CD14-positive monocyte (primary cell): ENCODE data around the gene ME3. TPM values are rescaled to one million over a fixed set of nuclear protein-coding genes. Genes with fewer than 3 reads are reported as not detected.

ENCODE experiments used
- DNase-seq, 3 donors: peaks; one replicate each; pipeline ENCODE4 v3.0.0-alpha.2; 2011 to 2022
- H2AFZ ChIP-seq: 2 replicates; pipeline ENCODE4 v1.6.0; 2012; ENCODE audit warnings: mild to moderate bottlenecking, low read depth, low read length, inconsistent platforms; ENCODE audit not compliant: insufficient read depth, poor library complexity, severe bottlenecking
- H3K27ac ChIP-seq, 2 donors: 1 replicate in 1 of 2; 2 replicates in 1 of 2; pipeline ENCODE4 v1.5.1; 2012 to 2013; ENCODE audit warnings: low read length in 2 of 2, control low read depth in 1 of 2, inconsistent platforms in 1 of 2, low read depth in 1 of 2, mild to moderate bottlenecking in 1 of 2
- H3K27me3 ChIP-seq, 2 donors: one replicate each; pipeline versions ENCODE4 v1.6.0 to v1.6.1; 2011 to 2013; ENCODE audit warnings: low read length in 2 of 2; ENCODE audit not compliant: control insufficient read depth in 2 of 2, insufficient read depth in 2 of 2
- H3K36me3 ChIP-seq, 2 donors: replicated peaks in 1 of 2; 1 replicate in 1 of 2; 2 replicates in 1 of 2; pipeline versions ENCODE4 v1.5.1 to v1.6.1; 2012 to 2013; ENCODE audit warnings: low read length in 2 of 2, control low read depth in 1 of 2, inconsistent platforms in 1 of 2, mild to moderate bottlenecking in 1 of 2; ENCODE audit not compliant: insufficient read depth in 2 of 2, control insufficient read depth in 1 of 2
- H3K4me1 ChIP-seq, 2 donors: 1 replicate in 1 of 2; 2 replicates in 1 of 2; pipeline versions ENCODE4 v1.5.1 to v1.6.1; 2012 to 2013; ENCODE audit warnings: low read length in 2 of 2, control low read depth in 1 of 2, inconsistent platforms in 1 of 2, mild to moderate bottlenecking in 1 of 2, moderate library complexity in 1 of 2; ENCODE audit not compliant: insufficient read depth in 2 of 2, control insufficient read depth in 1 of 2
- H3K4me2 ChIP-seq: replicated peaks from 2 replicates; pipeline ENCODE3; 2012; ENCODE audit warnings: low read length, moderate library complexity, mild to moderate bottlenecking; ENCODE audit not compliant: poor library complexity, severe bottlenecking; ENCODE audit errors: extremely low read depth
- H3K4me3 ChIP-seq, 3 experiments: fragments of 200-600 bp in 1 of 3; sonication (generic) in 1 of 3; replicated peaks in 1 of 3; 1 replicate in 2 of 3; 2 replicates in 1 of 3; pipeline ENCODE4 v1.5.1; 2011 to 2013; ENCODE audit warnings: low read length in 3 of 3, mild to moderate bottlenecking in 3 of 3, control low read depth in 2 of 3, low read depth in 2 of 3, inconsistent platforms in 1 of 3, moderate library complexity in 1 of 3
- H3K79me2 ChIP-seq: 2 replicates; pipeline ENCODE4 v1.6.0; 2012; ENCODE audit warnings: mild to moderate bottlenecking, control low read depth, inconsistent platforms, low read length, moderate library complexity; ENCODE audit not compliant: insufficient read depth
- H3K9ac ChIP-seq: 2 replicates; pipeline ENCODE4 v1.6.0; 2017; ENCODE audit warnings: low read length, mild to moderate bottlenecking; ENCODE audit not compliant: insufficient read depth, poor library complexity, severe bottlenecking
- H3K9me3 ChIP-seq, 2 donors: replicated peaks in 1 of 2; 1 replicate in 1 of 2; 2 replicates in 1 of 2; pipeline versions ENCODE4 v1.5.1 to v1.6.1; 2012 to 2013; ENCODE audit warnings: low read length in 2 of 2, control low read depth in 1 of 2; ENCODE audit not compliant: control insufficient read depth in 1 of 2, insufficient read depth in 1 of 2
- H4K20me1 ChIP-seq: 2 replicates; pipeline ENCODE4 v1.6.0; 2012; ENCODE audit warnings: mild to moderate bottlenecking, low read length, control low read depth, moderate library complexity; ENCODE audit not compliant: insufficient read depth
- H3K27ac Mint-ChIP-seq, 7 donors: one replicate each; pipeline ENCODE4 v1.8.0; 2020; ENCODE audit warnings: mild to moderate bottlenecking in 7 of 7, mixed read lengths in 7 of 7, moderate library complexity in 6 of 7, inconsistent platforms in 2 of 7
- H3K27me3 Mint-ChIP-seq, 3 donors: one replicate each; pipeline ENCODE4 v1.8.0; 2021 to 2022; ENCODE audit warnings: low read depth in 3 of 3, mild to moderate bottlenecking in 3 of 3, mixed read lengths in 3 of 3, moderate library complexity in 3 of 3, inconsistent platforms in 1 of 3
- H3K36me3 Mint-ChIP-seq, 2 donors: one replicate each; pipeline ENCODE4 v1.8.0; 2020; ENCODE audit warnings: mixed read lengths in 2 of 2, inconsistent platforms in 1 of 2, mild to moderate bottlenecking in 1 of 2
- H3K4me1 Mint-ChIP-seq: one replicate; pipeline ENCODE4 v1.8.0; 2020; ENCODE audit warnings: mild to moderate bottlenecking, mixed read lengths
- H3K4me3 Mint-ChIP-seq, 2 donors: one replicate each; pipeline ENCODE4 v1.8.0; 2020; ENCODE audit warnings: mild to moderate bottlenecking in 2 of 2, mixed read lengths in 2 of 2, moderate library complexity in 1 of 2
- H3K9me3 Mint-ChIP-seq, 7 donors: one replicate each; pipeline ENCODE4 v1.8.0; 2020 to 2022; ENCODE audit warnings: mixed read lengths in 7 of 7, mild to moderate bottlenecking in 6 of 7, moderate library complexity in 6 of 7, inconsistent platforms in 2 of 7
- CTCF ChIP-seq: fragments of 200-600 bp; IDR thresholded peaks from one replicate; pipeline ENCODE4 v1.8.0; 2022; ENCODE audit warnings: antibody characterized with exemption, mild to moderate bottlenecking
- WGBS: methylation state at CpG from one replicate; pipeline ENCODE4 v1.1.5; 2013; ENCODE audit warnings: missing lambda C conversion rate; ENCODE audit not compliant: insufficient coverage; 5-methylcytosine and 5-hydroxymethylcytosine counted together
- intact Hi-C, 2 donors: fragments of 100-400 bp; cut with micrococcal nuclease; formaldehyde crosslinking; loops; one replicate each; pipeline versions ENCODE4 v1.15.0 to v1.15.1; 2023
- polyA plus RNA-seq, 3 donors: library from polyadenylated mRNA; depleted of rRNA in 1 of 3; unstranded in 2 of 3; stranded (reverse) in 1 of 3; fragments of 300-500 nt in 2 of 3; fragments of >200 nt in 1 of 3; fragmentation: Illumina TruSeq in 2 of 3; gene quantifications; 1 replicate in 2 of 3; 2 replicates in 1 of 3; pipeline ENCODE4 v1.2.3, GENCODE V29; 2012 to 2021

The ME3 gene
- polyA plus RNA-seq, 3 donors: 0.31 to 3.0 (median 0.42) TPM

- H3K4me3 ChIP-seq: no peak overlapping the region
- no peaks in the 10 kb centered on the region for H3K9me3 Mint-ChIP-seq
- no peak for TF ChIP-seq CTCF
- no peaks in the 10 kb centered on the region for H3K9me3 ChIP-seq
- H3K4me1 Mint-ChIP-seq: peaks cover 11% of the 10 kb centered on the region
- peaks cover 0 to 2% (median 0%) of the 10 kb centered on the region in 3 donors for H3K27me3 Mint-ChIP-seq
- H3K36me3 ChIP-seq: no peaks in the 10 kb centered on the region
- intact Hi-C loops: no loop called here
- H4K20me1 ChIP-seq: no peaks in the 10 kb centered on the region
- no peak overlapping the region for H3K4me2 ChIP-seq
- H3K27ac Mint-ChIP-seq: peak overlapping the region in 4 of 7 donors; percentile 20 to 68 (median 63)
- no peak overlapping the region for H3K9ac ChIP-seq
- peaks cover 6 to 16% of the 10 kb centered on the region in 2 donors for H3K4me1 ChIP-seq
- H3K27ac ChIP-seq: peak overlapping the region in 1 of 2 donors; percentile 44
- H3K4me3 Mint-ChIP-seq: no peak overlapping the region
- H3K27me3 ChIP-seq: no peaks in the 10 kb centered on the region
- 44% methylated on average over 4 of the region's 4 CpGs for WGBS
- DNase-seq: peak; percentile 26 to 53 (median 45)
- no peaks in the 10 kb centered on the region for H3K36me3 Mint-ChIP-seq
- H3K79me2 ChIP-seq: no peaks in the 10 kb centered on the region
- H2AFZ ChIP-seq: peak overlapping the region; percentile 33
Measured at GRCh38 chr11:86688398-86689179, 16.2 kb upstream of the ME3 start.

GRCh38 chr11:86687185-86687778, 14.9 kb upstream of the ME3 start:
- intact Hi-C loops: no loop called here
- no peak for TF ChIP-seq CTCF
- H3K27me3 ChIP-seq: no peaks in the 10 kb centered on the region
- Mint-ChIP-seq H3K9me3 (no peaks in the 10 kb centered on the region), H3K4me1 (peaks cover 11% of the 10 kb centered on the region), H3K27ac (no peak overlapping the region), H3K27me3 (peaks cover 0 to 4% (median 0%) of the 10 kb centered on the region in 3 donors), H3K4me3 (no peak overlapping the region), H3K36me3 (no peaks in the 10 kb centered on the region)
- WGBS: 100% methylated on average over 2 of the region's 5 CpGs
- H3K79me2 ChIP-seq: no peaks in the 10 kb centered on the region
- H4K20me1 ChIP-seq: no peaks in the 10 kb centered on the region
- no peak overlapping the region for H2AFZ ChIP-seq
- no peak overlapping the region for H3K4me2 ChIP-seq
- no peak overlapping the region for H3K4me3 ChIP-seq
- H3K9ac ChIP-seq: no peak overlapping the region
- no peak overlapping the region for H3K27ac ChIP-seq
- H3K4me1 ChIP-seq: peaks cover 6 to 16% of the 10 kb centered on the region in 2 donors
- no peaks in the 10 kb centered on the region for H3K9me3 ChIP-seq
- H3K36me3 ChIP-seq: no peaks in the 10 kb centered on the region
- DNase-seq: no peak
